Kidney (tissue), 14 donors: ENCODE measurements around the gene RTP5. TPM values are rescaled to one million over a fixed set of nuclear protein-coding genes. Genes with fewer than 3 reads are reported as not detected.

Experiments used
- DNase-seq, 5 donors: peaks; one replicate each; pipeline ENCODE4 v3.0.0-alpha.2; 2013 to 2020
- FAIRE-seq: peaks from 2 replicates; lab custom pipeline; 2012; peaks lifted over from hg19 to GRCh38; lab: Jason Lieb, UNC
- H3K27ac ChIP-seq, 2 donors: one replicate each; pipeline ENCODE4 v1.7.0; 2013; ENCODE audit warnings: low read depth in 2 of 2, low read length in 2 of 2, inconsistent platforms in 1 of 2
- H3K27me3 ChIP-seq: one replicate; pipeline ENCODE4 v1.7.1; 2013; ENCODE audit warnings: low read length, inconsistent platforms; ENCODE audit not compliant: control insufficient read depth, insufficient read depth
- H3K36me3 ChIP-seq, 3 donors: one replicate each; pipeline versions ENCODE4 v1.7.0 to v1.7.1; 2013; ENCODE audit warnings: low read length in 3 of 3, control low read depth in 1 of 3, inconsistent platforms in 1 of 3; ENCODE audit not compliant: insufficient read depth in 3 of 3, control insufficient read depth in 2 of 3
- H3K4me1 ChIP-seq, 3 donors: one replicate each; pipeline versions ENCODE4 v1.7.0 to v1.7.1; 2013; ENCODE audit warnings: low read length in 3 of 3, inconsistent platforms in 1 of 3, low read depth in 1 of 3; ENCODE audit not compliant: control insufficient read depth in 2 of 3, insufficient read depth in 2 of 3
- H3K4me3 ChIP-seq, 3 donors: one replicate each; pipeline versions ENCODE4 v1.7.0 to v1.8.1; 2013; ENCODE audit warnings: low read length in 3 of 3, control low read depth in 1 of 3, inconsistent platforms in 1 of 3
- H3K9ac ChIP-seq, 3 donors: one replicate each; pipeline versions ENCODE4 v1.7.0 to v1.7.1; 2013; ENCODE audit warnings: low read length in 3 of 3, control low read depth in 1 of 3, inconsistent platforms in 1 of 3
- H3K9me3 ChIP-seq, 3 donors: one replicate each; pipeline versions ENCODE4 v1.7.0 to v1.7.1; 2013; ENCODE audit warnings: low read length in 3 of 3, control low read depth in 1 of 3, inconsistent platforms in 1 of 3; ENCODE audit not compliant: control insufficient read depth in 2 of 3, insufficient read depth in 1 of 3
- CTCF ChIP-seq: IDR thresholded peaks from 3 replicates; pipeline ENCODE4 v1.5.1; 2012; ENCODE audit warnings: mild to moderate bottlenecking, moderate library complexity, borderline replicate concordance; ENCODE audit not compliant: insufficient read depth; ENCODE audit errors: extremely low read depth
- intact Hi-C: fragments of 100-400 bp; cut with DNase I; formaldehyde crosslinking; loops from one replicate; pipeline ENCODE4 v1.11.1; 2022
- polyA plus RNA-seq: library from polyadenylated mRNA; stranded (reverse); fragments of 350-450 nt; fragmentation: Illumina TruSeq; extraction: RNeasy Lipid Tissue Mini Kit (QIAGEN cat#74804); gene quantifications from one replicate; pipeline ENCODE4 v1.2.3, GENCODE V29; 2014; ENCODE audit warnings: low read depth, low replicate concordance; ENCODE audit not compliant: insufficient read depth
- total RNA-seq: library from RNA; stranded (reverse); fragmentation: NEBNext Ultra II Directional; extraction: Animal tissue kit (Norgen Biotek cat#: 25700); gene quantifications from one replicate; pipeline ENCODE4 v1.2.1, GENCODE V29; 2021
- donor health status: control.
- donor health status: control.
- donor health status: control.
- donor health status: control.
- donor health status: control.
- donor health status: DM: yes; HTN: yes; CAD: no.
- donor health status: Normal renal cell carcinoma (clear cell type).

RTP5 gene
- total and polyA plus RNA-seq, 2 donors from 2014 or later = 0.13 TPM; not detected in 1

- Histone ChIP-seq H3K4me3 (no peak overlapping the region), H3K27me3 (no peaks in the 10 kb centered on the region), H3K9me3 (no peaks in the 10 kb centered on the region), H3K27ac (no peak overlapping the region), H3K9ac (no peak overlapping the region), H3K4me1 (peaks cover 0 to 4% (median 0%) of the 10 kb centered on the region in 3 donors), H3K36me3 (no peaks in the 10 kb centered on the region)
- no peak for FAIRE-seq
- intact Hi-C loops = no loop called here
- peak in 2 of 5 donors; percentile 47 to 71 for DNase-seq
- TF ChIP-seq CTCF = no peak
These were observed 21.9 kb downstream of the RTP5 start for GRCh38 chr2:241891315-241891987.

GRCh38 chr2:241891988-241892298 lies 22.4 kb downstream of the RTP5 start:
- Histone ChIP-seq H3K36me3 (no peaks in the 10 kb centered on the region), H3K27ac (no peak overlapping the region), H3K27me3 (no peaks in the 10 kb centered on the region), H3K4me3 (no peak overlapping the region), H3K9ac (no peak overlapping the region), H3K4me1 (peaks cover 0 to 4% (median 0%) of the 10 kb centered on the region in 3 donors), H3K9me3 (no peaks in the 10 kb centered on the region)
- DNase-seq (no peak), FAIRE-seq (no peak)
- intact Hi-C loops = no loop called here
- TF ChIP-seq CTCF = no peak

GRCh38 chr2:241892299-241893137 lies 23.0 kb downstream of the RTP5 start:
- no peak overlapping the region for H3K4me3 ChIP-seq
- no peak for TF ChIP-seq CTCF
- no peak overlapping the region for H3K27ac ChIP-seq
- peaks cover 0 to 4% (median 0%) of the 10 kb centered on the region in 3 donors for H3K4me1 ChIP-seq
- no peaks in the 10 kb centered on the region for H3K36me3 ChIP-seq
- no peak overlapping the region for H3K9ac ChIP-seq
- no peaks in the 10 kb centered on the region for H3K27me3 ChIP-seq
- FAIRE-seq = no peak
- H3K9me3 ChIP-seq = no peaks in the 10 kb centered on the region
- DNase-seq = peak in 2 of 5 donors; percentile 48 to 78
- intact Hi-C loops = no loop called here
